ENCODE data around the gene MALRD1.

DNA sequence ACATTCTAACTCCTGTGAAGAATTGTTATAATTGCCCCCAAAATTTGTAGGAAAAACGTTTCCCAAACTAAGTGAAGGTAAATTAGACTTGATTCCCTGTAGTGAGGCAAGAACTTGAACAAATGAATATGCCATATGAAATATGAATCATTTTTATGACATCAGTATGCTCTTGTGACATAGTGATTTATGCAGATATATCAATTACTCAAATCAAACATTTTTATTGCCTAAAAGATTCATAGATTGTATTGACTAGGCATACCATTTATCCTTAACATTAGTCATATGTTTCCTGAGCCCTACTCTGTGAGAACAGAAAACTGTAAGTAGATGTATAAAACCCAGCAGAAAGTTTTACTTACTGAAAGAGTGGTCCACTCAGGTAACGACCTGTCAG is 245.6 kb downstream of the MALRD1 start:
- TF ChIP-seq CTCF (IDR thresholded peaks at IDR 0.05) (no peak), EZH2phosphoT487 (IDR thresholded peaks at IDR 0.05) (no peak)

Measured in neural progenitor cell (in vitro differentiated cells).